DND-41 (cell line): ENCODE results near the gene DBNDD2.

ENCODE experiments used
- EZH2 ChIP-seq: IDR thresholded peaks from 3 replicates; pipeline ENCODE4 v1.6.1; 2012; ENCODE audit warnings: borderline replicate concordance, low read depth, mild to moderate bottlenecking, moderate library complexity, low read length, inconsistent platforms; ENCODE audit not compliant: severe bottlenecking
- TF ChIP-seq, protein P1 (sequence below): IDR thresholded peaks from 2 replicates; pipeline ENCODE4 v1.5.1; 2012; ENCODE audit warnings: borderline replicate concordance, low read length, moderate library complexity, mild to moderate bottlenecking; ENCODE audit not compliant: poor library complexity, severe bottlenecking; ENCODE audit errors: extremely low read depth

DNA sequence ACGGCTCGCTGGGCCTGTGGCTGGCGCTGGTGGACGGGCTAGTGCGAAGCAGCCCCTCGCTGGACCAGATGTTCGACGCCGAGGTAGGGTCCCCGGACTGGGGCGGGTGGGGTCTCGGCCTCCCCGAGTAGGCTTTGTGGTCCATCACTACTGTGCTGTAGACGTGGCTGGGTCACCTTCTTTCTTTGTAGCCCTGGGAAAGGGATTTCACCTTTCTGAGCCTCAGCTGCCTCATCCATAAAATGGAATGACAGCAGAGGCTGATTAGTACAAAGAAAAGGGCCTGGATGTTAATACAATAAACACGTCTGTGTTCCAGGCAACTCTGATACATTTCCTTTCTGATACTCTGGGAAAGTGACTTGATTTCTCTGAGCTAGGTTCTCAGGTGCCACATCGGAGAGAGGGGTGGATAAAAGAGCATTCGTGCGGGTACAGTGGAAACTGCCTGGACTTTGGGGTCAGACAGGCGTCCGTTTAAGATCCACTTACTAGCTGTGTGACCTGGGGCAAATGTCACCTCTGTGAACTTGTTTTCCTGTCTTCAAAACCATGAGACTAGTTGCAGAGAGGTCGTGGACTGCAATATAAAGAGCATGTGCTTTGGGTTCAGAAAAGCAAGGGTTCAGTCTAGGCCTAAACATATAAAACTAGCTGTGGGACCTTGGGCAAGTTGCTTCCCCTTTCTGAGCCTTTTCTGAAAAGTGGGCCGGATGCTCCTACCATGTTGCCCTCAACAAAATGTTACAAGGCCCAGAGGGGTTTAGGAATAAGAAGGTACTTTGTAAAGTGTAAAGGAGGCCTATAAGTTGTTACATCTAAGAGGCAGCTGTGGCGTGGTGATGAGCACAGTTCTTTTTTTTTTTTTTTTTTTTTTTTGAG is 44.2 kb upstream of the DBNDD2 start:
- TF ChIP-seq, protein P1, sequence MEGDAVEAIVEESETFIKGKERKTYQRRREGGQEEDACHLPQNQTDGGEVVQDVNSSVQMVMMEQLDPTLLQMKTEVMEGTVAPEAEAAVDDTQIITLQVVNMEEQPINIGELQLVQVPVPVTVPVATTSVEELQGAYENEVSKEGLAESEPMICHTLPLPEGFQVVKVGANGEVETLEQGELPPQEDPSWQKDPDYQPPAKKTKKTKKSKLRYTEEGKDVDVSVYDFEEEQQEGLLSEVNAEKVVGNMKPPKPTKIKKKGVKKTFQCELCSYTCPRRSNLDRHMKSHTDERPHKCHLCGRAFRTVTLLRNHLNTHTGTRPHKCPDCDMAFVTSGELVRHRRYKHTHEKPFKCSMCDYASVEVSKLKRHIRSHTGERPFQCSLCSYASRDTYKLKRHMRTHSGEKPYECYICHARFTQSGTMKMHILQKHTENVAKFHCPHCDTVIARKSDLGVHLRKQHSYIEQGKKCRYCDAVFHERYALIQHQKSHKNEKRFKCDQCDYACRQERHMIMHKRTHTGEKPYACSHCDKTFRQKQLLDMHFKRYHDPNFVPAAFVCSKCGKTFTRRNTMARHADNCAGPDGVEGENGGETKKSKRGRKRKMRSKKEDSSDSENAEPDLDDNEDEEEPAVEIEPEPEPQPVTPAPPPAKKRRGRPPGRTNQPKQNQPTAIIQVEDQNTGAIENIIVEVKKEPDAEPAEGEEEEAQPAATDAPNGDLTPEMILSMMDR: no peak
- TF ChIP-seq EZH2: no peak
